Type B pancreatic cell (in vitro differentiated cells): Measurements from ENCODE around the gene ABCA7. TPM values are rescaled to one million over a fixed set of nuclear protein-coding genes. Genes with fewer than 3 reads are reported as not detected.
"Not testable (repeated sequence)": the region's sequence is repeated elsewhere in the genome, so short reads cannot be mapped to it uniquely, and the experiment has no call there.

ENCODE experiments used
- DNase-seq: peaks from one replicate; pipeline ENCODE4 v3.0.0; 2021; ENCODE audit warnings: mixed read lengths; ENCODE audit not compliant: unreplicated experiment; ENCODE audit errors: extremely low spot score
- H3K27ac Mint-ChIP-seq: 2 replicates; pipeline ENCODE4 v1.8.0; 2021; ENCODE audit warnings: mild to moderate bottlenecking, mixed read lengths
- H3K27me3 Mint-ChIP-seq: 2 replicates; pipeline ENCODE4 v1.8.0; 2021; ENCODE audit warnings: mixed read lengths
- H3K36me3 Mint-ChIP-seq: 2 replicates; pipeline ENCODE4 v1.8.0; 2021; ENCODE audit warnings: mixed read lengths
- H3K4me1 Mint-ChIP-seq: one replicate; pipeline ENCODE4 v1.8.0; 2021; ENCODE audit warnings: mixed read lengths; ENCODE audit not compliant: unreplicated experiment
- H3K4me3 Mint-ChIP-seq: 2 replicates; pipeline ENCODE4 v1.8.0; 2021; ENCODE audit warnings: mild to moderate bottlenecking, mixed read lengths
- H3K9me3 Mint-ChIP-seq: 2 replicates; pipeline ENCODE4 v1.8.0; 2021; ENCODE audit warnings: mixed read lengths
- CTCF ChIP-seq: fragments of 200-600 bp; sonication (generic); conservative IDR thresholded peaks from 2 replicates; pipeline ENCODE4 v1.5.0; 2021; ENCODE audit warnings: antibody characterized with exemption, mild to moderate bottlenecking
- total RNA-seq: library from RNA; stranded (reverse); gene quantifications from 2 replicates; pipeline ENCODE4 v1.2.1, GENCODE V29; 2021; ENCODE audit warnings: low replicate concordance

The ABCA7 gene
- total RNA-seq, 1 donor from 2014 or later = 26.1 TPM

GRCh38 chr19:1112268-1113029 is 72.5 kb downstream of the ABCA7 start:
- H3K27ac Mint-ChIP-seq = no peak overlapping the region
- H3K27me3 Mint-ChIP-seq = no peaks in the 10 kb centered on the region
- no peak for DNase-seq
- no peak for TF ChIP-seq CTCF
- H3K4me1 Mint-ChIP-seq = no peaks in the 10 kb centered on the region
- no peak overlapping the region for H3K4me3 Mint-ChIP-seq
- H3K36me3 Mint-ChIP-seq = no peaks in the 10 kb centered on the region
- no peaks in the 10 kb centered on the region for H3K9me3 Mint-ChIP-seq

DNA sequence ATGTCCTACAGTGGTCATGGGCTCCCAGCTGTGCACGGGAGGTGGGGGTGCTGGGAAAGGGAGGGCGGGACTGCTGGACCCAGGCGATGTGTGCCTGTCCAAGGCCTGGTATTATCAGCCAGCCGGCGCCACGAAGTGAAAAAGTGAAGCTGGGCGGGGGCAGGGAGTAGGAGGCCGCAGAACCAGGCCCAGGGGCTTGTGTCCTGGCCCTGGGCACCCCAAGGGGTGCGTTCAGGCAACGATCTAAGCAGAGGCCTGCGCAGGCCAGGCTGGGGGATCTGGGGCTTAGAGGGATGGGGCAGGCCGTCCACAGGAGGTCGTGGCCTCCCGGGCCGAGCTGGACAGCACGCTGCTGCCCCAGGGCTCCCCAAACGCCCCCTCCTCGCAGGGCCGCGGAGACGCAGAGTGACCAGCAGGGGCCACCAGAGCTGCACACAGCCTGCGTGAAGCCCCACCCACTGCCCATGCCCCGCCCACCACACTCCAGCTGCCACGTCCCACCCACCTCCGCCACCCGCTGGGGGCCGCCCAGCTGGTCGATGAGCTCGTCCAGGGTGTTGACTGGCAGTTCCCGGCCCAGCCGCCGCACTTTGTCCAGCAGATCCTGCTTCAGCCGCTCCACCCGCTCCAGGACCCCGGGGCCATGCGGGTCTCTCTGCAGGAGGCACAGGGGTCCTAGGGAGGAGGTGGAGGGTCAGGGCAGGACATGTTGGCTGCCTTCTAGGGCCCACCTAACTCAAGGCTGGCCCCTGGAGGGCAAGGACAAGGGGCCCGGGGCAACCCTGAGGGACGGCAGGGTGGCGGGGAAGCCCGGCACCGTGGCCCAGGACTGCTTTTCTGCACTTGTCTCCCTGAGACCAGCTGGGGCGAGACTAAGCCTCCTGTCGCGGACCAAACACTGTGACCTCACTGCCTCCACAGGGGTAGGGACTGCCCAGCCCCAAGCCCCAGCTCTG is 73.4 kb downstream of the ABCA7 start:
- no peaks in the 10 kb centered on the region for H3K36me3 Mint-ChIP-seq
- no peaks in the 10 kb centered on the region for H3K9me3 Mint-ChIP-seq
- TF ChIP-seq CTCF = peak; percentile 90
- H3K4me3 Mint-ChIP-seq = no peak overlapping the region
- DNase-seq = peak; percentile 90
- H3K27ac Mint-ChIP-seq = no peak overlapping the region
- no peaks in the 10 kb centered on the region for H3K4me1 Mint-ChIP-seq
- H3K27me3 Mint-ChIP-seq = no peaks in the 10 kb centered on the region

GRCh38 chr19:1113986-1114483 is 74.1 kb downstream of the ABCA7 start:
- Mint-ChIP-seq H3K36me3 (no peaks in the 10 kb centered on the region), H3K9me3 (no peaks in the 10 kb centered on the region), H3K4me1 (no peaks in the 10 kb centered on the region), H3K4me3 (no peak overlapping the region), H3K27ac (no peak overlapping the region), H3K27me3 (no peaks in the 10 kb centered on the region)
- DNase-seq = no peak
- no peak for TF ChIP-seq CTCF

GRCh38 chr19:1114728-1115127 is 74.8 kb downstream of the ABCA7 start:
- not testable (repeated sequence) for H3K4me1 Mint-ChIP-seq, H3K36me3 Mint-ChIP-seq, H3K9me3 Mint-ChIP-seq, H3K27ac Mint-ChIP-seq, H3K27me3 Mint-ChIP-seq, DNase-seq, H3K4me3 Mint-ChIP-seq

Other genes with a start within 250 kb of the ABCA7 start
- 416 and 496 TPM in 2 replicates for gene PTBP1, start 242.7 kb upstream of the ABCA7 start, total RNA-seq
- gene PLPPR3, start 218.2 kb upstream of the ABCA7 start, total RNA-seq = 9.9 and 29.2 TPM in 2 replicates
- 0.41 TPM in 1 of 2 replicates, not detected in the other for gene AZU1, start 212.3 kb upstream of the ABCA7 start, total RNA-seq
- gene PRTN3, start 199.1 kb upstream of the ABCA7 start, total RNA-seq = 0.45 TPM in 1 of 2 replicates, not detected in the other
- not detected in 2 replicates for gene ELANE, start 187.8 kb upstream of the ABCA7 start, total RNA-seq
- gene CFD, start 180.4 kb upstream of the ABCA7 start, total RNA-seq = 5.5 and 11.3 TPM in 2 replicates
- 59.6 and 74.2 TPM in 2 replicates for gene MED16, start 146.9 kb upstream of the ABCA7 start, total RNA-seq
- not detected in 2 replicates for gene RNU6-9, start 146.6 kb upstream of the ABCA7 start, total RNA-seq
- 48.8 and 56.7 TPM in 2 replicates for gene R3HDM4, start 126.9 kb upstream of the ABCA7 start, total RNA-seq
- gene KISS1R, start 122.8 kb upstream of the ABCA7 start, total RNA-seq = 1.2 and 2.2 TPM in 2 replicates
- 83.0 and 124 TPM in 2 replicates for gene ARID3A, start 114.1 kb upstream of the ABCA7 start, total RNA-seq
- gene WDR18, start 55.8 kb upstream of the ABCA7 start, total RNA-seq = 59.5 and 65.4 TPM in 2 replicates
- 0.65 and 1.00 TPM in 2 replicates for gene GRIN3B, start 39.7 kb upstream of the ABCA7 start, total RNA-seq
- 157 and 173 TPM in 2 replicates for gene TMEM259, start 19.0 kb upstream of the ABCA7 start, total RNA-seq
- gene RNU6-2, start 18.6 kb upstream of the ABCA7 start, total RNA-seq = not detected in 2 replicates
- 276 and 279 TPM in 2 replicates for gene CNN2, start 13.5 kb upstream of the ABCA7 start, total RNA-seq
- 2.6 and 4.5 TPM in 2 replicates for gene ARHGAP45, start 27.1 kb downstream of the ABCA7 start, total RNA-seq
- gene POLR2E, start 55.3 kb downstream of the ABCA7 start, total RNA-seq = 171 and 181 TPM in 2 replicates
- gene GPX4, start 63.9 kb downstream of the ABCA7 start, total RNA-seq = 174 and 204 TPM in 2 replicates
- 45.5 and 60.7 TPM in 2 replicates for gene SBNO2, start 134.2 kb downstream of the ABCA7 start, total RNA-seq
- gene STK11, start 165.7 kb downstream of the ABCA7 start, total RNA-seq = 59.9 and 64.8 TPM in 2 replicates
- 8.9 and 10.8 TPM in 2 replicates for gene CBARP, start 197.9 kb downstream of the ABCA7 start, total RNA-seq
- gene ATP5F1D, start 201.6 kb downstream of the ABCA7 start, total RNA-seq = 165 and 197 TPM in 2 replicates
- 122 and 127 TPM in 2 replicates for gene MIDN, start 208.5 kb downstream of the ABCA7 start, total RNA-seq
- gene CIRBP, start 229.2 kb downstream of the ABCA7 start, total RNA-seq = 316 and 421 TPM in 2 replicates
- gene FAM174C, start 235.4 kb downstream of the ABCA7 start, total RNA-seq = 30.6 and 36.4 TPM in 2 replicates
- 5.1 and 17.6 TPM in 2 replicates for gene EFNA2, start 245.8 kb downstream of the ABCA7 start, total RNA-seq